ENCODE results near the gene FAH. TPM values are rescaled to one million over a fixed set of nuclear protein-coding genes. Genes with fewer than 3 reads are reported as not detected.

FAH gene
- total and polyA plus RNA-seq, 7 donors: 9.1 to 60.2 (median 20.7) TPM

- intact Hi-C loops (cut with DNase I): no loop called here
- H3K27ac ChIP-seq: no peak overlapping the region
- no peaks in the 10 kb centered on the region for H3K9me3 ChIP-seq
- no peaks in the 10 kb centered on the region for H3K27me3 ChIP-seq (ENCODE audit: insufficient read depth in 3 of 3, low read length in 2 of 3)
- DNase-seq (no peak), ATAC-seq (no peak)
- 73 to 85% (median 76%) methylated on average over 6 of the region's 6 CpGs for WGBS, 3 donors
- H3K4me1 ChIP-seq: peaks cover 28% of the 10 kb centered on the region
- peaks cover 0 to 47% of the 10 kb centered on the region in 2 donors for H3K36me3 ChIP-seq (ENCODE audit: insufficient read depth in 1 of 2, low read depth in 1 of 2)
- TF ChIP-seq, protein P1, sequence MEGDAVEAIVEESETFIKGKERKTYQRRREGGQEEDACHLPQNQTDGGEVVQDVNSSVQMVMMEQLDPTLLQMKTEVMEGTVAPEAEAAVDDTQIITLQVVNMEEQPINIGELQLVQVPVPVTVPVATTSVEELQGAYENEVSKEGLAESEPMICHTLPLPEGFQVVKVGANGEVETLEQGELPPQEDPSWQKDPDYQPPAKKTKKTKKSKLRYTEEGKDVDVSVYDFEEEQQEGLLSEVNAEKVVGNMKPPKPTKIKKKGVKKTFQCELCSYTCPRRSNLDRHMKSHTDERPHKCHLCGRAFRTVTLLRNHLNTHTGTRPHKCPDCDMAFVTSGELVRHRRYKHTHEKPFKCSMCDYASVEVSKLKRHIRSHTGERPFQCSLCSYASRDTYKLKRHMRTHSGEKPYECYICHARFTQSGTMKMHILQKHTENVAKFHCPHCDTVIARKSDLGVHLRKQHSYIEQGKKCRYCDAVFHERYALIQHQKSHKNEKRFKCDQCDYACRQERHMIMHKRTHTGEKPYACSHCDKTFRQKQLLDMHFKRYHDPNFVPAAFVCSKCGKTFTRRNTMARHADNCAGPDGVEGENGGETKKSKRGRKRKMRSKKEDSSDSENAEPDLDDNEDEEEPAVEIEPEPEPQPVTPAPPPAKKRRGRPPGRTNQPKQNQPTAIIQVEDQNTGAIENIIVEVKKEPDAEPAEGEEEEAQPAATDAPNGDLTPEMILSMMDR (IDR thresholded peaks at IDR 0.05): peak; percentile 12
- no peak overlapping the region for H3K4me3 ChIP-seq
These were observed 31.1 kb downstream of the FAH start for GRCh38 chr15:80183886-80184285.

DNA sequence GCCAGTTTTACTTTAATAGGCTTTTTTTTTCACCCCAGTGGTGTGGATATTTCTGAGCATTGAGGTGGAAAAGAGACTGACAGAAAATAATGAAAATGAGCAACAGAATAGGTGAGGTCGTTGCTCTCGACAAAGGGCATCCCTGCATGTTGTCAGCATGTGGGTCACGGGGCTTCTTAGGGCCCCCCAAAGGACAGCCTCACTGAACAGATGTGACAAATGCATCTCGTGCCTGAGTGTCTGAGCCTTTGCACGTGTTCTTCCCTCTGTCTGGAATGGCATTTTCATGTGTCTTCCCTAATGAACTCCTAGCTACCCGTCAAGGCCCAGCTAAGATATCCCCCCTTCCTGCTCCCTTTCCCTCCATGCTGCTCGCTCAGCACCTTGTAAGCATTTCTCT is 31.8 kb downstream of the FAH start:
- Histone ChIP-seq H3K27me3 (ENCODE audit: insufficient read depth in 3 of 3, low read length in 2 of 3) (no peaks in the 10 kb centered on the region), H3K4me1 (peaks cover 22% of the 10 kb centered on the region), H3K27ac (no peak overlapping the region), H3K36me3 (ENCODE audit: insufficient read depth in 1 of 2, low read depth in 1 of 2) (peaks cover 0 to 47% of the 10 kb centered on the region in 2 donors), H3K9me3 (no peaks in the 10 kb centered on the region), H3K4me3 (no peak overlapping the region)
- intact Hi-C loops (cut with DNase I): no loop called here
- WGBS, 3 donors: 90 to 96% (median 95%) methylated on average over 7 of the region's 7 CpGs
- no peak for ATAC-seq
- no peak for DNase-seq
- TF ChIP-seq, protein P1 (IDR thresholded peaks at IDR 0.05): no peak

DNA sequence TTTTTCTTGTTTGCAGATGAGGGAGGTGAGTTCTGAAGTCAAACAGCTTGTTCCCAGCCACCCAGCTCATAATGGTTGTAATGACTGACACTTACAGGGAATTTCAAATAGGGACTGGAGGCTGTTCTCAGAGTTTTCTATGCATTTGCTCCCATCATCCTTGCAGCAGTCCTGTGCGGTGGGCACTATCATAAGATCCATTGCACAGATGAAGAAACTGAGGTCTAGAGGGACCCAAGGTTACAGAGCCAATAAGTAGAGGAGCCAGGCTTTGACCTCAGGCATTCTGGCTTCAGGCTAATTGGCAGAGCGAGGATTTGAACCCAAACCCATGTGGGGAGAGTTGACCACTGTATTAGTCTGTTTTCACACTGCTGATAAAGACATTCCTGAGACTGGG is 32.4 kb downstream of the FAH start:
- H3K9me3 ChIP-seq: no peaks in the 10 kb centered on the region
- H3K36me3 ChIP-seq (ENCODE audit: insufficient read depth in 1 of 2, low read depth in 1 of 2): peaks cover 0 to 42% of the 10 kb centered on the region in 2 donors
- DNase-seq: no peak
- H3K27ac ChIP-seq: no peak overlapping the region
- H3K27me3 ChIP-seq (ENCODE audit: insufficient read depth in 3 of 3, low read length in 2 of 3): no peaks in the 10 kb centered on the region
- intact Hi-C loops (cut with DNase I): no loop called here
- ATAC-seq: no peak
- WGBS, 3 donors: 97 to 100% (median 98%) methylated on average over 2 of the region's 2 CpGs
- H3K4me3 ChIP-seq: no peak overlapping the region
- TF ChIP-seq, protein P1 (IDR thresholded peaks at IDR 0.05): no peak
- peaks cover 21% of the 10 kb centered on the region for H3K4me1 ChIP-seq

GRCh38 chr15:80186066-80186465 is 33.3 kb downstream of the FAH start:
- H3K36me3 ChIP-seq (ENCODE audit: insufficient read depth in 1 of 2, low read depth in 1 of 2): peaks cover 0 to 33% of the 10 kb centered on the region in 2 donors
- TF ChIP-seq, protein P1 (IDR thresholded peaks at IDR 0.05): no peak
- intact Hi-C loops (cut with DNase I): no loop called here
- no peaks in the 10 kb centered on the region for H3K27me3 ChIP-seq (ENCODE audit: insufficient read depth in 3 of 3, low read length in 2 of 3)
- DNase-seq (no peak), ATAC-seq (no peak)
- H3K4me3 ChIP-seq: no peak overlapping the region
- 92 to 97% (median 93%) methylated on average over 7 of the region's 7 CpGs for WGBS, 3 donors
- no peak overlapping the region for H3K27ac ChIP-seq
- no peaks in the 10 kb centered on the region for H3K9me3 ChIP-seq
- H3K4me1 ChIP-seq: peaks cover 21% of the 10 kb centered on the region

- Histone ChIP-seq H3K27me3 (ENCODE audit: insufficient read depth in 3 of 3, low read length in 2 of 3) (no peaks in the 10 kb centered on the region), H3K36me3 (ENCODE audit: insufficient read depth in 1 of 2, low read depth in 1 of 2) (peaks cover 0 to 28% of the 10 kb centered on the region in 2 donors), H3K9me3 (no peaks in the 10 kb centered on the region), H3K4me1 (peaks cover 21% of the 10 kb centered on the region), H3K4me3 (no peak overlapping the region), H3K27ac (no peak overlapping the region)
- DNase-seq: no peak
- 92 to 100% (median 94%) methylated on average over 1 of the region's 1 CpG for WGBS, 3 donors
- intact Hi-C loops (cut with DNase I): no loop called here
- ATAC-seq: no peak
- TF ChIP-seq, protein P1 (IDR thresholded peaks at IDR 0.05): no peak
These were observed 33.8 kb downstream of the FAH start for GRCh38 chr15:80186597-80186996.
